ELF-1 (cell line): ENCODE results near the gene SDC4.

Experiments used
- DNase-seq: peaks from one replicate; pipeline ENCODE4 v3.0.0-alpha.2; 2016; ENCODE audit warnings: low read depth, low spot score

The SDC4 gene

GRCh38 chr20:45297786-45298497, 50.3 kb downstream of the SDC4 start:
- no peak for DNase-seq

GRCh38 chr20:45294659-45295058, 53.6 kb downstream of the SDC4 start:
- no peak for DNase-seq

- no peak for DNase-seq
Measured at GRCh38 chr20:45294003-45294368, 54.2 kb downstream of the SDC4 start.

GRCh38 chr20:45293041-45294002, 54.9 kb downstream of the SDC4 start:
- peak; percentile 94 for DNase-seq

GRCh38 chr20:45292343-45292742, 55.9 kb downstream of the SDC4 start:
- DNase-seq = no peak

- no peak for DNase-seq
Measured at GRCh38 chr20:45291526-45291925, 56.7 kb downstream of the SDC4 start.

- DNase-seq = peak; percentile 94
Measured at GRCh38 chr20:45290677-45291355, 57.4 kb downstream of the SDC4 start.

- no peak for DNase-seq
Measured at GRCh38 chr20:45289942-45290676, 58.1 kb downstream of the SDC4 start.

- no peak for DNase-seq
Measured at GRCh38 chr20:45288860-45289259, 59.4 kb downstream of the SDC4 start.

- no peak for DNase-seq
Measured at GRCh38 chr20:45288376-45288775, 59.8 kb downstream of the SDC4 start.

GRCh38 chr20:45283551-45284057, 64.6 kb downstream of the SDC4 start:
- no peak for DNase-seq

- DNase-seq = no peak
Measured at GRCh38 chr20:45282700-45283550, 65.3 kb downstream of the SDC4 start.

- DNase-seq = no peak
Measured at GRCh38 chr20:45279992-45280391, 68.2 kb downstream of the SDC4 start.

GRCh38 chr20:45275338-45275737, 72.9 kb downstream of the SDC4 start:
- no peak for DNase-seq
